Smooth muscle cell of trachea (primary cell): Measurements from ENCODE around the gene FBXO2. TPM values are rescaled to one million over a fixed set of nuclear protein-coding genes. Genes with fewer than 3 reads are reported as not detected.

Source experiments
- total RNA-seq: library from RNA; depleted of rRNA; stranded (reverse); fragments of >200 nt; gene quantifications from 2 replicates; pipeline ENCODE4 v1.2.1, GENCODE V29; 2014

The FBXO2 gene
- total RNA-seq: 1.3 and 4.0 TPM in 2 replicates

GRCh38 chr1:11654137-11654938, at the start of gene FBXO2, which contains the start of gene FBXO44:
FBXO2 (minus strand) TSS chr1:11654429; CDS start chr1:11654340, 89 bp downstream.
FBXO44 (plus strand) TSS chr1:11654877; CDS start chr1:11655836, 959 bp downstream.

GRCh38 chr1:11691302-11691914, 37.2 kb upstream of the FBXO2 start, which contains the start of gene DRAXIN:
DRAXIN (plus strand) TSS chr1:11691710; CDS start chr1:11706259, 14,549 bp downstream.

GRCh38 chr1:11681071-11681771, 27.0 kb upstream of the FBXO2 start, which contains the start of gene MAD2L2:
MAD2L2 (minus strand) TSS chr1:11681148; CDS start chr1:11680601, 547 bp downstream.

Other genes starting within 250 kb of the FBXO2 start
- gene DISP3, start 175.3 kb downstream of the FBXO2 start, total RNA-seq: under 0.01 TPM in 1 of 2 replicates, not detected in the other
- 9.6 and 28.8 TPM in 2 replicates for gene FBXO44, start 448 bp upstream of the FBXO2 start, total RNA-seq
- 6.8 and 8.9 TPM in 2 replicates for gene FBXO6, start 9.8 kb upstream of the FBXO2 start, total RNA-seq
- 44.2 and 60.1 TPM in 2 replicates for gene MAD2L2, start 26.7 kb upstream of the FBXO2 start, total RNA-seq
- under 0.01 and 0.17 TPM in 2 replicates for gene DRAXIN, start 37.3 kb upstream of the FBXO2 start, total RNA-seq
- 45.1 and 89.8 TPM in 2 replicates for gene AGTRAP, start 81.7 kb upstream of the FBXO2 start, total RNA-seq
- 0.58 and 0.99 TPM in 2 replicates for gene C1orf167, start 107.8 kb upstream of the FBXO2 start, total RNA-seq
- 75.1 and 89.3 TPM in 2 replicates for gene MTHFR, start 151.5 kb upstream of the FBXO2 start, total RNA-seq
- 16.2 and 22.5 TPM in 2 replicates for gene CLCN6, start 151.8 kb upstream of the FBXO2 start, total RNA-seq
- not detected in 2 replicates for gene NPPA, start 193.4 kb upstream of the FBXO2 start, total RNA-seq
- gene NPPB, start 204.5 kb upstream of the FBXO2 start, total RNA-seq: not detected in 2 replicates